BE2C (cell line): ENCODE results near the gene ACBD5. TPM values are rescaled to one million over a fixed set of nuclear protein-coding genes. Genes with fewer than 3 reads are reported as not detected.
A peak's percentile ranks its signal among the peaks of the same experiment; 100 is the strongest.
"Not testable (repeated sequence)": the region's sequence is repeated elsewhere in the genome, so short reads cannot be mapped to it uniquely, and the experiment has no call there.

Source experiments
- DNase-seq: peaks from one replicate; pipeline ENCODE4 v3.0.0-alpha.2; 2020
- H3K27me3 ChIP-seq: fragments of 250-450 bp; sonication (Bioruptor Pico); 2 replicates; pipeline ENCODE4 v1.5.1; 2020; ENCODE audit warnings: mild to moderate bottlenecking
- H3K36me3 ChIP-seq: fragments of 250-450 bp; sonication (Bioruptor Pico); 2 replicates; pipeline ENCODE4 v1.5.1; 2020; ENCODE audit warnings: mild to moderate bottlenecking
- H3K4me1 ChIP-seq: fragments of 250-450 bp; sonication (Bioruptor Pico); 2 replicates; pipeline ENCODE4 v1.5.1; 2020
- H3K4me3 ChIP-seq: 2 replicates; pipeline ENCODE4 v1.5.1; 2011; ENCODE audit warnings: low read depth, low read length
- H3K9me3 ChIP-seq: fragments of 250-450 bp; sonication (Bioruptor Pico); 2 replicates; pipeline ENCODE4 v1.5.1; 2020
- CTCF ChIP-seq: IDR thresholded peaks from 2 replicates; pipeline ENCODE4 v1.5.1; 2012; ENCODE audit warnings: mild to moderate bottlenecking, low read depth, low read length
- polyA plus RNA-seq: library from polyadenylated mRNA; unstranded; fragments of >200 nt; gene quantifications from one replicate; pipeline ENCODE4 v1.2.1, GENCODE V29; 2012; ENCODE audit warnings: low read depth, missing spikeins; ENCODE audit not compliant: insufficient read length, insufficient read depth

ACBD5 gene
- polyA plus RNA-seq, result 23.8 TPM

- no peaks in the 10 kb centered on the region for H3K36me3 ChIP-seq
- H3K4me1 ChIP-seq, result peaks cover 3% of the 10 kb centered on the region; the same call in 1 of the 2 replicates
- H3K4me3 ChIP-seq, result peak within 1 kb of the TSS; percentile 63
- peak; percentile 84 for DNase-seq
- no peak for TF ChIP-seq CTCF
- no peaks in the 10 kb centered on the region for H3K27me3 ChIP-seq
- no peaks in the 10 kb centered on the region for H3K9me3 ChIP-seq
These were observed at the start of gene ACBD5 for GRCh38 chr10:27240212-27241009. Gene ACBD5, minus strand, starts transcription at chr10:27240797. Its CDS starts 109 bp downstream, at chr10:27240688.

- Histone ChIP-seq H3K9me3 (no peaks in the 10 kb centered on the region), H3K4me3 (no peak overlapping the region), H3K27me3 (no peaks in the 10 kb centered on the region), H3K4me1 (no peaks in the 10 kb centered on the region), H3K36me3 (no peaks in the 10 kb centered on the region)
- peak; percentile 33; the same call in 1 of the 2 replicates for TF ChIP-seq CTCF
- DNase-seq, result no peak
These were observed 44.5 kb upstream of the ACBD5 start for GRCh38 chr10:27285093-27285492.

- H3K9me3 ChIP-seq, result no peaks in the 10 kb centered on the region
- H3K27me3 ChIP-seq, result no peaks in the 10 kb centered on the region
- no peak for DNase-seq
- H3K4me3 ChIP-seq, result no peak overlapping the region
- H3K4me1 ChIP-seq, result no peaks in the 10 kb centered on the region
- no peak for TF ChIP-seq CTCF
- no peaks in the 10 kb centered on the region for H3K36me3 ChIP-seq
These were observed 36.0 kb upstream of the ACBD5 start for GRCh38 chr10:27276581-27276980.

- H3K4me1 ChIP-seq, H3K27me3 ChIP-seq, H3K36me3 ChIP-seq, H3K9me3 ChIP-seq, DNase-seq, H3K4me3 ChIP-seq: not testable (repeated sequence)
These were observed 25.4 kb upstream of the ACBD5 start for GRCh38 chr10:27266025-27266424.

GRCh38 chr10:27262788-27263187 lies 22.2 kb upstream of the ACBD5 start:
- not testable (repeated sequence) for H3K4me1 ChIP-seq, H3K4me3 ChIP-seq, H3K9me3 ChIP-seq, H3K36me3 ChIP-seq, DNase-seq
- peaks cover 29% of the 10 kb centered on the region for H3K27me3 ChIP-seq

GRCh38 chr10:27258838-27259812 lies 18.5 kb upstream of the ACBD5 start:
- Histone ChIP-seq H3K4me3 (peak overlapping the region; percentile 19; the same call in 1 of the 2 replicates), H3K36me3 (no peaks in the 10 kb centered on the region), H3K27me3 (peaks cover 32% of the 10 kb centered on the region), H3K9me3 (no peaks in the 10 kb centered on the region), H3K4me1 (no peaks in the 10 kb centered on the region)
- no peak for TF ChIP-seq CTCF
- DNase-seq, result no peak
